Peyer's patch (tissue), 4 donors: ENCODE measurements around the gene CPNE8. TPM values are rescaled to one million over a fixed set of nuclear protein-coding genes. Genes with fewer than 3 reads are reported as not detected.
A peak's percentile ranks its signal among the peaks of the same experiment; 100 is the strongest.

ENCODE experiments used
- DNase-seq, 3 donors: peaks; one replicate each; pipeline ENCODE4 v3.0.0-alpha.2; 2017 to 2019
- H3K27ac ChIP-seq, 4 donors: fragments of 200-600 bp; sonication (generic); one replicate each; pipeline ENCODE4 v1.5.1; 2016 to 2019
- H3K27me3 ChIP-seq, 2 donors: fragments of 200-600 bp; sonication (generic); one replicate each; pipeline ENCODE4 v1.5.1; 2019
- H3K36me3 ChIP-seq, 3 donors: fragments of 200-600 bp; sonication (generic); one replicate each; pipeline ENCODE4 v1.5.1; 2016 to 2019
- H3K4me1 ChIP-seq, 4 donors: fragments of 200-600 bp; sonication (generic); one replicate each; pipeline ENCODE4 v1.5.1; 2016 to 2019
- H3K4me3 ChIP-seq, 4 donors: fragments of 200-600 bp; sonication (generic); 1 replicate in 3 of 4; 2 replicates in 1 of 4; pipeline ENCODE4 v1.5.1; 2016 to 2019; ENCODE audit warnings: mild to moderate bottlenecking in 1 of 4
- H3K9me3 ChIP-seq, 4 donors: fragments of 200-600 bp; sonication (generic); one replicate each; pipeline ENCODE4 v1.5.1; 2016 to 2019; ENCODE audit warnings: mild to moderate bottlenecking in 1 of 4
- CTCF ChIP-seq, 6 experiments: fragments of 450-650 bp in 4 of 6; fragments of 200-600 bp in 2 of 6; sonication (generic) in 1 of 6; IDR thresholded peaks; one replicate each; pipeline ENCODE4 v1.5.1; 2017 to 2019; ENCODE audit warnings: antibody characterized with exemption in 6 of 6, mild to moderate bottlenecking in 3 of 6, moderate library complexity in 1 of 6
- POLR2A ChIP-seq, 2 donors: fragments of 450-650 bp; IDR thresholded peaks; one replicate each; pipeline ENCODE4 v1.5.1; 2017; ENCODE audit warnings: antibody characterized with exemption in 2 of 2, mild to moderate bottlenecking in 2 of 2, moderate library complexity in 2 of 2
- total RNA-seq, 4 donors: library from RNA; depleted of rRNA; stranded (reverse); fragments of >200 nt; gene quantifications; one replicate each; pipeline ENCODE4 v1.1.0, GENCODE V29; 2016

The CPNE8 gene
- total RNA-seq, 4 donors from 2014 or later, result 4.4 to 23.1 (median 8.0) TPM

- H3K4me3 ChIP-seq, result no peak overlapping the region
- no peak overlapping the region for H3K27ac ChIP-seq
- H3K36me3 ChIP-seq, result no peaks in the 10 kb centered on the region
- no peaks in the 10 kb centered on the region for H3K4me1 ChIP-seq
- no peaks in the 10 kb centered on the region for H3K9me3 ChIP-seq
- DNase-seq, result peak in 1 of 3 donors; percentile 54
- no peaks in the 10 kb centered on the region for H3K27me3 ChIP-seq
- TF ChIP-seq POLR2A (IDR thresholded peaks at IDR 0.05) (no peak), CTCF (IDR thresholded peaks at IDR 0.05) (no peak)
Measured at GRCh38 chr12:38892087-38892786, 13.2 kb downstream of the CPNE8 start.

DNA sequence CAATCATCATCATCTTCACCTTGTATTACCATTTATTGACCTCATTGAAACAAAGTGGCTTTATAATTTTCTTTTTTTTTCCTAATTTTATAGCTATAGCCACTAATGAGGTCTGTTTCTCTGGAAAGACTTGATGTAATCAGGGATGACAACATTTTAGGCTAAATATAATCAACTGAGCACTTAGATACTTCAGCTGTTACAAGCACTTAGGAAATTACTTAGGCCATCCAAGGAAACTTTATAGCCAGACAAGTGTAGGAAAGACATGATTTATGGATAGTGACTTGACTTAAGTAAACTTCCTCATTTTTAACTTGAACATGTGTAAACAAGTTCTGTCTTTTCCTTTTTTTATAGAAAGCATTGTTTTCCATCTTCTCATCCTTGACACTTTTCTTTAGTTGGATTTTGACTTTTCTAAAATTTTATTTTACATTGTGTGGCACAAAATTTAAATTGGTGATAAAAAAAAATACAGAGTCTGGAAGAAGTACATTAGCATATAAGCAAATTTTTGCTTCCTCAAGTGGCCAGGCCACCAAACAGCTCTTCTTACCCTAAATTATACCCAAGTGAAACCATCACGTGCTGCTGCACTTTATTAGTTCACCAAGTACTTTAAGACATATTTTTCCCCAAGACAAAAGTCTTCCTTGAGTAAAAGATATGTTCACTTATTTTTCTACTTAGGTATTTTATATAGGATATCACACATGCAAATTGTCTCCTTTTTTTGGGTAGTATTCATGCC, 15.1 kb downstream of the CPNE8 start:
- no peak overlapping the region for H3K27ac ChIP-seq
- no peaks in the 10 kb centered on the region for H3K36me3 ChIP-seq
- no peaks in the 10 kb centered on the region for H3K9me3 ChIP-seq
- H3K4me3 ChIP-seq, result no peak overlapping the region
- no peak for TF ChIP-seq CTCF (IDR thresholded peaks at IDR 0.05)
- TF ChIP-seq POLR2A (IDR thresholded peaks at IDR 0.05), result no peak
- H3K4me1 ChIP-seq, result no peaks in the 10 kb centered on the region
- H3K27me3 ChIP-seq, result no peaks in the 10 kb centered on the region
- DNase-seq, result no peak

DNA sequence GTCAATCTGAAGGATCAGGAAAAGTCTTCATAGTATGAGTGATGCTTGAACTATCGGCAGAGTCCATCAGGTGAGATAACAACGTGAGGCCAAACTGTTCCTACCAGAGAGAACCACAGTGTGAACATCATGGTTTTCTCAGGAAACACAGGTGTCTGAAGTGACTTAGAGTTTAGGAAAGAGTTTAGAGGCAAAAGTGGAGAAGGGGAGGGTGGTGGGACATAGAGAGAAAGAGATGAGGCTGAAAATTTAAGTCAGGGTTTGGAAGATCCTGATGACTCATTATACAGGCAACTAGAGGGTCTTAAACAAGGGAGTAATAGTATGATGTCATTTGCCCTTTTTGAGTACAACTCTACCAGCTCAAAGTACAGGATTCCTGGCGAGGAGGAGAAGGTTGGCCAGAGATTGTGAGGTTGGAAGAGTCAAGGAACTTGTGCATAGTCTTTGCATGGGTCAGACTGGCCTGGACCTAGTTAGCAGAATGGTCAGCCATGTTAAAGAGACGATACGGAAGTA, 16.0 kb downstream of the CPNE8 start:
- no peaks in the 10 kb centered on the region for H3K9me3 ChIP-seq
- H3K27ac ChIP-seq, result no peak overlapping the region
- H3K27me3 ChIP-seq, result no peaks in the 10 kb centered on the region
- no peaks in the 10 kb centered on the region for H3K36me3 ChIP-seq
- H3K4me1 ChIP-seq, result no peaks in the 10 kb centered on the region
- TF ChIP-seq CTCF (IDR thresholded peaks at IDR 0.05) (no peak), POLR2A (IDR thresholded peaks at IDR 0.05) (no peak)
- no peak overlapping the region for H3K4me3 ChIP-seq
- DNase-seq, result no peak

DNA sequence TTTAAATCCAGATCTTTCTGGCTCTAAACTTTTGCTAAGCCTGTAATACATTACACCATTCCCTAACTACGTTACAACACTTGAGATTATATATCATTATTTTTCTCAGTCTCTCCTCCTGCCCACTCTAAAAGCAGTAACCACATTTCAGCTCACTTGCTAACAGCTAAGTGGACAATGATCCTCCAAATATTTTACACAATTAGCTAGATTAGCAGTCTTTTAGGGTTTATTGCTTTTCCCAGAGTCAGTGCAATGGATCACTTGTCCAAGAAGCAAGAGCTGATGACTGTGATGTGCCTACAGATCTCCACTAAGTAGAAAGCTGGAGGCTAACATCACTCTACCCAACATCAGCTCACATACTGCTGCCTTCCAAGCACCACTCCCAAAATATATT, 17.6 kb downstream of the CPNE8 start:
- no peaks in the 10 kb centered on the region for H3K9me3 ChIP-seq
- no peaks in the 10 kb centered on the region for H3K4me1 ChIP-seq
- no peak overlapping the region for H3K4me3 ChIP-seq
- DNase-seq, result no peak
- no peak for TF ChIP-seq POLR2A (IDR thresholded peaks at IDR 0.05)
- TF ChIP-seq CTCF (IDR thresholded peaks at IDR 0.05), result no peak
- H3K27ac ChIP-seq, result no peak overlapping the region
- no peaks in the 10 kb centered on the region for H3K36me3 ChIP-seq
- no peaks in the 10 kb centered on the region for H3K27me3 ChIP-seq

GRCh38 chr12:38886931-38887330, 18.5 kb downstream of the CPNE8 start:
- H3K4me1 ChIP-seq, result no peaks in the 10 kb centered on the region
- TF ChIP-seq POLR2A (IDR thresholded peaks at IDR 0.05) (no peak), CTCF (IDR thresholded peaks at IDR 0.05) (no peak)
- no peak for DNase-seq
- no peaks in the 10 kb centered on the region for H3K27me3 ChIP-seq
- H3K36me3 ChIP-seq, result no peaks in the 10 kb centered on the region
- no peak overlapping the region for H3K4me3 ChIP-seq
- H3K27ac ChIP-seq, result no peak overlapping the region
- no peaks in the 10 kb centered on the region for H3K9me3 ChIP-seq
